Keratinocyte (primary cell): Measurements from ENCODE around the gene SLC15A3. TPM values are rescaled to one million over a fixed set of nuclear protein-coding genes. Genes with fewer than 3 reads are reported as not detected.

Source experiments
- DNase-seq: peaks from one replicate; pipeline ENCODE4 v3.0.0-alpha.2; 2011; ENCODE audit warnings: low read depth, missing footprints, low spot score
- FAIRE-seq: peaks from 2 replicates; lab custom pipeline; 2011; peaks lifted over from hg19 to GRCh38; lab: Jason Lieb, UNC
- H2AFZ ChIP-seq: 2 replicates; pipeline ENCODE4 v1.6.0; 2012; ENCODE audit warnings: low read length, control low read depth, inconsistent platforms; ENCODE audit not compliant: control insufficient read depth
- H3K27ac ChIP-seq: 2 replicates; pipeline ENCODE4 v1.5.1; 2011; ENCODE audit warnings: low read length; ENCODE audit not compliant: control insufficient read depth, insufficient read depth
- H3K27me3 ChIP-seq: 3 replicates; pipeline ENCODE4 v1.6.0; 2011; ENCODE audit warnings: low read length; ENCODE audit not compliant: control insufficient read depth, insufficient read depth; ENCODE audit errors: extremely low read depth
- H3K36me3 ChIP-seq, 2 experiments: 2 replicates in 1 of 2; 3 replicates in 1 of 2; pipeline ENCODE4 v1.5.1; 2011; ENCODE audit warnings: low read length in 2 of 2, mild to moderate bottlenecking in 1 of 2; ENCODE audit not compliant: control insufficient read depth in 2 of 2, insufficient read depth in 2 of 2; ENCODE audit errors: extremely low read depth in 1 of 2
- H3K4me1 ChIP-seq: 3 replicates; pipeline ENCODE4 v1.5.1; 2011; ENCODE audit warnings: low read length; ENCODE audit not compliant: control insufficient read depth, insufficient read depth; ENCODE audit errors: extremely low read depth
- H3K4me2 ChIP-seq: 3 replicates; pipeline ENCODE4 v1.6.0; 2011; ENCODE audit warnings: low read depth, low read length; ENCODE audit not compliant: control insufficient read depth, insufficient read depth; ENCODE audit errors: extremely low read depth
- H3K4me3 ChIP-seq, 3 experiments: fragments of 200-600 bp in 1 of 3; sonication (generic) in 1 of 3; 2 replicates in 2 of 3; 3 replicates in 1 of 3; pipeline ENCODE4 v1.5.1; 2011 to 2016; ENCODE audit warnings: low read length in 3 of 3, mild to moderate bottlenecking in 3 of 3, control low read depth in 2 of 3, inconsistent platforms in 1 of 3, low read depth in 1 of 3, mixed read lengths in 1 of 3, mixed run types in 1 of 3, moderate library complexity in 1 of 3; ENCODE audit not compliant: control insufficient read depth in 2 of 3, insufficient read depth in 2 of 3; ENCODE audit errors: extremely low read depth in 1 of 3
- H3K79me2 ChIP-seq: 2 replicates; pipeline ENCODE4 v1.6.0; 2012; ENCODE audit warnings: low read length; ENCODE audit not compliant: control insufficient read depth, insufficient read depth
- H3K9ac ChIP-seq: 3 replicates; pipeline ENCODE4 v1.6.0; 2011; ENCODE audit warnings: low read length; ENCODE audit not compliant: control insufficient read depth, insufficient read depth; ENCODE audit errors: extremely low read depth
- H3K9me1 ChIP-seq: 3 replicates; pipeline ENCODE4 v1.6.0; 2011; ENCODE audit warnings: low read length; ENCODE audit not compliant: control insufficient read depth, insufficient read depth; ENCODE audit errors: extremely low read depth
- H3K9me3 ChIP-seq: 2 replicates; pipeline ENCODE4 v1.5.1; 2012; ENCODE audit warnings: low read depth, low read length; ENCODE audit not compliant: control insufficient read depth
- H4K20me1 ChIP-seq: 3 replicates; pipeline ENCODE4 v1.6.0; 2011; ENCODE audit warnings: low read length; ENCODE audit not compliant: control insufficient read depth, insufficient read depth; ENCODE audit errors: extremely low read depth
- CTCF ChIP-seq, 3 experiments: IDR thresholded peaks in 1 of 3; conservative IDR thresholded peaks in 1 of 3; optimal IDR thresholded peaks in 1 of 3; 2 replicates in 2 of 3; 3 replicates in 1 of 3; pipeline versions ENCODE3 to v1.5.1; 2011; ENCODE audit warnings: low read length in 3 of 3, mild to moderate bottlenecking in 3 of 3, moderate library complexity in 2 of 3, control low read depth in 1 of 3, inconsistent platforms in 1 of 3; ENCODE audit not compliant: insufficient read depth in 2 of 3; ENCODE audit errors: extremely low read depth in 1 of 3
- EZH2 ChIP-seq: IDR thresholded peaks from one replicate; pipeline ENCODE4 v1.6.1; 2012; ENCODE audit warnings: inconsistent platforms, mild to moderate bottlenecking, low read length, moderate library complexity
- dilution Hi-C: fragments of 300-500 bp; cut with MboI; formaldehyde crosslinking; loops from one replicate; pipeline ENCODE4 v1.7.0; 2020; ENCODE audit warnings: low sequenced_read_pairs; ENCODE audit not compliant: extremely low pct_ligation_motif_present
- polyA plus RNA-seq, 5 experiments: library from polyadenylated mRNA; depleted of rRNA in 3 of 5; stranded (reverse) in 3 of 5; stranded (forward) in 1 of 5; unstranded in 1 of 5; fragments of >200 nt; gene quantifications; 1 replicate in 1 of 5; 2 replicates in 3 of 5; 3 replicates in 1 of 5; pipeline versions ENCODE4 v1.2.1 to v1.2.3, GENCODE V29; 2011 to 2012; ENCODE audit warnings: missing spikeins in 2 of 5, low read depth in 1 of 5, low replicate concordance in 1 of 5

The SLC15A3 gene
- polyA plus RNA-seq, 1 donor (not counting 4 experiments of a cell fraction or from before 2014, with no cell fraction given) = 1.0 TPM

DNA sequence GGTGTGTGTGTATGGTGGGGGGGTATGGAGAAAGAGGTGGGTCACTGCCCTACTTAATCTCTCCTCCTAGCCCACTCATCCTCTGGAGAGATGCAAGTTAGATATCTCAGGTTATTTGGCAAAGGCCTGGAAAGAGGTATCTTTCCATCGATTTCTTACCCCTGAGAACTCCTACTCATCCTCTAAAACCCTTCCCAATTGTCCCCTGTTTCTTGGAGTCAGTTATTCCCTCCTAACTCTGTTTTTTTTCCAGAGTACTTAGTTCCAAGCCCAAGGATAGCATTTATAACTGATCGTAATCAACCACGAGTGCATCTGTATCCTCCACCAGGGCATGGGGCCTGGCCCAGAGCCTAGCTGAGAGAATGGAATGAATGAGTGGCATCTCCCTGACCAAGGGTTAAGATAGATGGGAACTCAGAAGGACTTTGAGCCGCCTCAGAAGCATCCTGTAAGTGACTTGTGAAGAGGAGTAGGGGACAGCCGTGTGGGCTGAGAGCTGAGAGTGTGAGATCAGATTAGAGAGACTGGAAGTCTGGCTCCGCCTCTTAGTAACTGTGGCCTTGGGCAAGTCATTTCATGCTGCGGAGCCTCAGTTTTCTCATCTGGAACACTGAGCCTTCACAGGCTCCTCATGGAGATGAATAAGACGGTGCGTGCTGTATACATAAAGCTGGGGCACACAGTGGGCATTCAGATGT lies 35.8 kb upstream of the SLC15A3 start:
- FAIRE-seq = no peak
- H3K9ac ChIP-seq = no peak overlapping the region
- no peaks in the 10 kb centered on the region for H3K36me3 ChIP-seq
- dilution Hi-C loops = no loop called here
- no peaks in the 10 kb centered on the region for H3K9me3 ChIP-seq
- H3K4me1 ChIP-seq = peaks cover 14% of the 10 kb centered on the region
- TF ChIP-seq EZH2 = no peak
- no peak overlapping the region for H3K4me2 ChIP-seq
- H3K27ac ChIP-seq = no peak overlapping the region
- H3K27me3 ChIP-seq = peaks cover 9% of the 10 kb centered on the region
- H3K9me1 ChIP-seq = no peaks in the 10 kb centered on the region
- no peak overlapping the region for H2AFZ ChIP-seq
- no peaks in the 10 kb centered on the region for H4K20me1 ChIP-seq
- no peaks in the 10 kb centered on the region for H3K79me2 ChIP-seq
- no peak overlapping the region for H3K4me3 ChIP-seq
- DNase-seq = no peak

DNA sequence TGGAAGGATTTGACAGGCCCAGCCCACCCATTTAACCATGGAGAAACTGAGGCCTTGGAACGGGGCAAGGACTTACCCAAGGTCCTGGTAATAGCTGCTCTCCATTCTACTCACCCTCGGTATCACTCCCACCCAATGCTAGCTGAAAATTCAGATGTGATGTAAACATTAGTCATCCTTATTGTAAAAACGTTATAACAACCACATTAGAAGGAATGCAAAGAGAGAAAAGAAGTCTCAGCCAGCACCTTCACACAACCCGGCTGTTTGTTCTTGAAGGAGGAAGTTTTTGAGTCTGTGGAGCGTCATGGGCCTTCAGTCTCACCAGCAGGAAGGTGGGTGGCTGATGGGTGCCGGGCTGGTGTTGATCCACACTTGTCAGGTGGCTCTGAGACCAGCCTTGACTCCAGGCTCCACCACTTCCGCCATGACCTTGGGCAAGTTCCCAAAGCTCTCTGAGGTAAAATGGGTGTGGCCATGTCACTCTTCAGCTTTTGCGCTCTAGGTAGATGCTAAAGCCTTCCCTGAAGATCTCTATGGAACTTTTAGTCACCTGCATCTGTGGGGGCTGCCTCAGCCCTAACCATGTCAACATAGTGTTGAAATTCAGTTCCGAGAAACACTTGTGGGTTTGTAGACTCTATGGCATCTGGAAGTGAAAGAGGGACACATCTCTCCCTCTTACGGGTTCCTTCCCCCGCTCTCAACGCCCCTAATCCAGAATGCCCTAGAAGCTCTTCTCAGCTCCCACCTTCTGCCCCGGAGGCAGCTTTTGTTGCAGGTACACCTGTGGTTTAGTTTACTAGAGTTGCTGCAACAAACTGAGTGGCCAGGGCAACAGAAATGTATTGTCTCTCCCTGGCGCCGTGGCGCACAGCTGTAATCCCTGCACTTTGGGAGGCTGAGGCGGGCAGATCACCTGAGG lies 34.3 kb upstream of the SLC15A3 start:
- FAIRE-seq (peak; percentile 76), DNase-seq (peak; percentile 63)
- Histone ChIP-seq H3K79me2 (no peaks in the 10 kb centered on the region), H3K4me3 (no peak overlapping the region), H3K27ac (no peak overlapping the region), H3K27me3 (peaks cover 8% of the 10 kb centered on the region), H3K4me2 (peak overlapping the region; percentile 33), H4K20me1 (no peaks in the 10 kb centered on the region), H3K9ac (no peak overlapping the region), H3K9me1 (no peaks in the 10 kb centered on the region), H3K4me1 (peaks cover 14% of the 10 kb centered on the region), H2AFZ (no peak overlapping the region), H3K36me3 (no peaks in the 10 kb centered on the region), H3K9me3 (no peaks in the 10 kb centered on the region)
- TF ChIP-seq CTCF (optimal IDR thresholded peaks at IDR 0.05 in 1 of 3, IDR thresholded peaks at IDR 0.05 in 1 of 3, conservative IDR thresholded peaks at IDR 0.05 in 1 of 3; ENCODE audit: extremely low read depth in 1 of 3, insufficient read depth in 2 of 3, low read length in 3 of 3) = no peak
- dilution Hi-C loops = no loop called here
